Stimulated activated CD8-positive, alpha-beta memory T cell treated with anti-CD3 and anti-CD28 coated beads, Interleukin-15, amount 100 ng/mL, for 24 hours (primary cell): ENCODE measurements around the gene FKBP8.

Experiments
- DNase-seq: peaks from one replicate; pipeline ENCODE4 v3.0.0-alpha.2; 2020; ENCODE audit warnings: low read depth

Gene FKBP8

DNA sequence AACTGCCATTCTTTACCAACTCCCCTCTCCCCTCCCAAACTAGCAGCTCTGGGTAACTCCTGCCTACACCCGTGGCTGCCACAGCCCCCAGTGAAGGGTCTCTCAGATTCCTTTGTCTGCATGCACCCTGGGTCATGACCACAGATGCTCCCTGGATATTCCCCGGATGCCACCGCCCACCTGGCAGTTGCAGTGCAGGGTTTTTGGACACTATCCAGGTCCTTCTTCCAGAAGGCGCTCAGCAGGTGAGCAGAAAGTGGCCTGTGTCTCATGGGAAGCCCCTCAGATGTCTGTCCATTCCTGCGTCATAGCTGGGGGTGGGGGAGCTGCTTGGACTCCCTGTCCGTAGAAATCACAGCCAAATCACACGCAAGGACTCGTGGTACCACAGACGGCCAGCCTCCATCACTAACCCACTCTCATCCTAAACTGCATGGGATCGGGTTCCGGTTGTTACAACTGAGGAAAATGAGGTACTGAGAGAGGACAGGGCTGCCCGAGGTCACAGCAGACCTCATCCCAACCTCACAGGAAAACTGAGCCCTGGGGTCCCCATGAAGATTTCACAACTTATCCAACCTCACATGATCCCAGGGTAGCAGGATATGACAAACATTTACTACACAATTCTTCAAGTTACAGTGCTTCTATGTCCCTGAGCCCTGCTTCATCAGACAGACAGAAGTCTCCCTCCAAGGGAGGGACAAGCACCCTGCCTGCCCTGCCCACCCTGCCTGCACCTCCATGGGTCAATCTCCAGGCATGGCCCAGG is 60.1 kb downstream of the FKBP8 start:
- no peak for DNase-seq
